8988T (cell line): Measurements from ENCODE around the gene CCR6.
"Not testable (repeated sequence)": the region's sequence is repeated elsewhere in the genome, so short reads cannot be mapped to it uniquely, and the experiment has no call there.

Experiments
- DNase-seq: peaks from one replicate; pipeline ENCODE4 v3.0.0; 2011

Gene CCR6

DNA sequence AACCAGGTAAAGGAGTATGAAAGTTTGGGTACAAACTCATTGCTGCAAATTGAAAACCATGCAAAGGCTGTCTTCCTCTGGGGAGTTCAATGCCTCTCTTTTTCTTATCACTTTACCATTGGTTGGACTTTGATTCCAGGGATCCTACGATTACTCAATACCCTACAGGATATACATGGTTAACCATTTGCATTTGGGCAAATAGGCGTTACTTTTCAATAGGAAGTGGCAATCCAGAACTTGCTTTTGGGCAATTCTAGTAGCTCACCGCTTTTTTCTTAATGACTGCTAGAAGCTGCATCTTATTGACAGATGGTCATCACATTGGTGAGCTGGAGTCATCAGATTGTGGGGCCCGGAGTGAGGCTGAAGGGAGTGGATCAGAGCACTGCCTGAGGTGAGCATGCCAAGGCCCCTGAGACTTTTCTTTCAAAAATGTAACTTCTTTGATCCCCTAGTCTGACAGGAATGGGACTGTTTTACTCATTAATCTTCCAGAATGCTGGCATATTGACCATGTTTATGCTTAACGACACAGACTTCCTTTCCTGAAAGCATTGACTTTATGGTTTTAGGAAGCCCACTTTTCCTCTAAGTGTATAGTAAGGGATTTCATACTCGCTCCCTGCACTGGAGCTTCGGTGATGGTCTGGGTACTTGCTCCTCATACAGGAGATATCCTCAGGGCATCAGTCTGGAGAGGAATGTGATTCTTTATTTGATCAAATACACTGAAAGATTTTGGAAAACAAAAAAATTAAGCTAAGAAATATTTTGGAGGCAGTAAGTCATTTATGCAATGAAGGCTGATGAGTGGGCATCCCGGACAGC is at the start of gene CCR6:
CCR6 (plus strand) TSS at position 270 of the 831 bp plus-strand sequence. CDS start 13,039 bp downstream, outside the sequence.
- no peak for DNase-seq

DNA sequence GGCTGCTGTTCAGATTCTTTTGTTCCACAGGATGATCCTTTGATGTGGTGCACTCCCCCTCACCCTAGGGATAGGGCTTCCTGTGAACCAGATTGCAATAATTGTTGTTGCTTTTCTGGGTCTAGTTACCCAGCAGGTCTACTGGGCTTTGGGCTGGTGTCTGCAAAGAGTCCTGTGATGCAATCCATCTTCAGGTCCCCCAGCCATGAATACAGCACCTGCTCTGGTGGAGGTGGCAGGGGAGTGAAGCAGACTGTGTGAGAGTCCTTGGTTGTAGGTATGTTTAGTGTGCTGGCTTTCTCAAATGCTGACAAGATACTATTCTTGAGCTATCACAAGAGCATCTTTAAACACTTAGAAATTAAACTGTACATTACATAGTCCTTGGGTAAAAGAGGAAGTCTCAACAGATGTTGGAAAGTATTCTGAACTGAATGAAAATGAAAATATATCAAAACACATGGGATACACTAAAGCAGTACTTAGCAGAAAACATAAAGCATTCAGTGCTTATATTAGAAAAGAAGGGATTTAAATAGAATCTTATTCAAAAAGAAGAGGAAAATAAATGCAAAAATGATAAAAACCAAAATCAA is 49.1 kb upstream of the CCR6 start:
- no peak for DNase-seq

DNA sequence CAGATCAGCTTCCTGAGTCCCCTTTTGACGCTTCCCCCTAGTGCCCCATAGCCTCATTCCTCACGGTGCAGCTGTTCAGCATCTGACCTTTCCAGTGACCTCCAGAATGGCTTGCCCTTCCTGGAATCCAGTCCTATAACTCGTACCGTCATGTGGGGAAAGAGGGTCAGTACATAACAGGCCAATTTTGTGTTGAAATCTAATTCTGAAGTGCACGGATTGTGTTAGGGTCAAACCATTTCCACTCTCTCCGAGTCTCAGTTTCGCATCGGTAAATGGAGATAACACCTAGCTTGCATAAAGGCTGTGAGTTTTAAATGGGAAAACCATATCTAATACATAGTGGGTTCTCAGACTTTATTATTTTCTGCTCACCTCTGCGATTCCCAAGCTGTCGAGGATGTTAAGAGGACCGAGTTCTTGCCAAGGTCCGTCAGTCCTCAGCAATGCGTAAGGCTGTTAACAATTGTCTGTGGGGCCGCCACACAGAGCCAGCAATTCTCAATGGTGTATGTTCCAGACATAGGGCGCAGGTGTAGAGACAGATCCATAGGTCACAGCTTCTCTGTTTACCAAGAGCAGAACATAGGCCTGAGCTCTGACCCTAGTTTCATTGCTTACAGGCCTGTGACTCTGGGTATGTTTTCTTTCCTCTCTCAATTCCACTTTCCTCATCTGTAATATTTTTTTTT is 45.5 kb upstream of the CCR6 start:
- no peak for DNase-seq

DNA sequence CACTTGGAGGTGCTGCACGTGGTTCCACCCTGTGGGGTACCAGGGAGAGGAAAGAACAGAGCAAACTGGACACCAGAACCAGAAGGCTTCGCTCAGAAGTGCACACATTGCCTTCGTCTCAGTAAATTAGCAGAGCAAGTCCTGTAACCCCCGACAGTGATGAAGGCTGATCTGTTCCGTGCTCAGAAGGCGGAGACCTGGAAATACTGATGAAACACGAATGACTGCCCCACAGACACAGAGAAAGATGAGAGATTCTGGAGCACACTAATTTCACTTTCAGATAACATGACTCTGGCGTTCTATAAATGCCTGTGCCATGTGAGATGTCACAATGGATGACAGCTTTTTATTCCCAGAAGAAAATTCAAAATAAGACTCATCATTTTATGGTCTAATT is 44.2 kb upstream of the CCR6 start:
- no peak for DNase-seq

DNA sequence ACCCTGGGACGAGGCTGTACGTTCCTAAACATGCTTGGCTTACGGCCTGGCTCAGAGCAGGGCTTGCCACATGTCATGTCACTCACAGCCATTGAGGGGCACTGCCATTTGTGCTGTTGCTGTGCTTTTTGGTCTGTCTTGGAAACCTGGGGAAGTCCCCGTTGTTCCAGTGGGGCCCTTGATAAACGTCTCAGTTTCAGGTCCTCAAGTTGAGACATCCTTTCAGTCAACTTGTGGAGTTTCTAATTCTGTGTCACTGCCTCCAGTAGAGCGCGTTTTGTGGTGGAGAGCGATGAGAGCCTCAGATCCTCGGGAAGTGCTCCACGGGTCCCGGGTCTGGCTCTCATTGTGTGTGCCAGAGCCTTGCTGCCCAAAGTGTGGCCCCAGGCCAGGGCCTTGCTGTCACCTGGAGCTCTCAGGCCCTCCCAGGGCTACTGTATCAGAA is 43.0 kb upstream of the CCR6 start:
- DNase-seq = no peak

DNA sequence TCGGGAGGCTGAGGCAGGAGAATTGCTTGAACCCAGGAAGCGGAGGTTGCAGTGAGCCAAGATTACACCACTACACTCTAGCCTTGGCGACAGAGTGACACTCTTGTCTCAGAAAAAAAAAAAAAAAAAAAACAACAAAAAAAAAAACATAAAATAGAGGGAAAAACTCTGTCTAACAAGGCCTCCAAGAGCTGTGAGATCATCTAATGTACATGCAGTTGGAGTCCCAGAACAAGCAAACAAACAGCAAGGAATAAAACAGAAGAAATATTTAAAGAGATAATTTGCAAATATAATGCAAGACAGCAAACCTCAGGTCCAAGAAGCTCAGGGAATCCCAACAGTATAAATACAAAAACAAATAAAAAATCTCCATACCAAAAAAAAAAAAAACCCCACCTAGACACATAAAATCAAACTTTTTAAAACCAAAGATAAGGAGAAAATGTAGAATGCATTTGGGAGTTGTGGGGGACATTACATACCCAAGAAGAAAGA is 35.0 kb upstream of the CCR6 start:
- no peak for DNase-seq

DNA sequence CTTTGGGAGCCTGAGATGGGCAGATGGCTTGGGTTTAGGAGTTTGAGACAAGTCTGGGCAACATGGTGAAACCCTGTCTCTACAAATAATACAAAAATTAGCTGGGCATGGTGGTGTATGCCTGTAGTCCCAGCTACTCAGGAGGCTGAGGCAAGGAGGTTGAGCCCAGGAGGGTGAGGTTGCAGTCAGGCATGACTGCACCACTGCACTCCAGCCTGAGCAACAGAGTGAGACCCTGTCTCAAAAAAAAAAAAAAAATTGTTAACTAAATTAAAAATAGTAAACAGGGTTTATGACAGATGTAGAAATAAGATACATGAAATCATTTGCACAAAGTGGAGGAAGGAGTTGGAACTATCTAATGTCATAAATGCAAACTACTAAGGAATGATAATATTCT is 34.2 kb upstream of the CCR6 start:
- not testable (repeated sequence) for DNase-seq

DNA sequence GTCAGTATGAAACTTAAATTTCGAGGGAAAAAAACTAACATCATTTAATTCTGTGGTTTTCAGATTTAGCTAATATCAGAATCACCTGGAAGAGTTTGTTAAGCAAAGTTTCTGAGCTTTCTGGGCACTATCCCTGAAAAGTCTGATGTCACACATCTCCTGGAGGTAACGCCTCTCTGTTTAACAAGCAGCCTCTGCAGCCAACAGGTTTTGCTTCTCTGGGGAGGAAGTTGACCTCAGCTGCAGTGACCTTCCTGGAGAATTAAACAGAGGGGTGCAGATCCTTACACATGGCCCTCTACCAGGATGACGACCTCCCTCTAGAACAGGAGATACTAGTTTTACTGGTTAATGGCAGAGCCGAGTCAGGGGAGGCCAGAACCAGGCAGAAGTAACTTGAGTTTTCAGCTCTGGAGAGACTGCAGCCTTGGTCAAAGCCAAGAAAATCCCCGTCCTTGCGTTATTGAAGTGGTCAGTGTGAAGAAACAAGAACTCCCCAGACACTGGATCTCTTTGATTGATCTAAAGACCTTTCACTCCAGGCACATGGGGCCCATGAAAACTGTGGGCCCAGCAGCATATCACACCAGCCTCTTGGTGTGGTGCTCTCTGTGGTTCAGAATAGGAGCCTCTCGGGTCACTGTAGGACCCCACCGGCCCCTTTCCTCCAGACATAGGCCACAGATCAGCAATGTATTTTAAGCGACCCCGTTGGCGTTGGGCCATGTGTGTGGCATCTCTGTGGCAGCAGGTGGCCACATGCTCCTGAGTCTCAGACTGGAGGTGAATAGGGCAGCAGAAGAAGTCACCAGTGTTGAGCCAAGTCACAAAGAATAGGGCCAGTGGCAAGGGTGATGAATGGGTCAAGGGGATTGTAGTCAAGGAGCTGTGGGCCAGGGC is 33.4 kb upstream of the CCR6 start:
- DNase-seq = no peak

DNA sequence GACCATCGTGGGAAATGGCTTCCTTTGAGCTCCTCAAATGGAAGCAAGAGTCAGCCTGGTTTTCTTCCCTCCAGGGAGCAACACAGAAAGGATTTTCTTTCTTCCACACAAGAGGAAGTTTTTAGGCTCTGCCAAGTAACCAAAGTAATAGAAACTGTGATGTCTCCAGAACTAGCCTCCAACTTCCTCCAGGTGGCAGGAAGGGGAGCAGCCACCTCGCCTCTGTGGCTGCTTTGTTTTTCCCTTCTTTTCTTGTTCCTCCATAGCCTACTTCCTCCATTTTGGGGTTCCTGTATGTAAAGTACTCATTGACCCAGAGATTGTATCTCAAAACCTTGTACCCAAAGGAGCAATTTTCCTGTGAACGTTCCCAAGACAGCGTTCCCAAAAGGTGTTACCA is 32.7 kb upstream of the CCR6 start:
- no peak for DNase-seq

DNA sequence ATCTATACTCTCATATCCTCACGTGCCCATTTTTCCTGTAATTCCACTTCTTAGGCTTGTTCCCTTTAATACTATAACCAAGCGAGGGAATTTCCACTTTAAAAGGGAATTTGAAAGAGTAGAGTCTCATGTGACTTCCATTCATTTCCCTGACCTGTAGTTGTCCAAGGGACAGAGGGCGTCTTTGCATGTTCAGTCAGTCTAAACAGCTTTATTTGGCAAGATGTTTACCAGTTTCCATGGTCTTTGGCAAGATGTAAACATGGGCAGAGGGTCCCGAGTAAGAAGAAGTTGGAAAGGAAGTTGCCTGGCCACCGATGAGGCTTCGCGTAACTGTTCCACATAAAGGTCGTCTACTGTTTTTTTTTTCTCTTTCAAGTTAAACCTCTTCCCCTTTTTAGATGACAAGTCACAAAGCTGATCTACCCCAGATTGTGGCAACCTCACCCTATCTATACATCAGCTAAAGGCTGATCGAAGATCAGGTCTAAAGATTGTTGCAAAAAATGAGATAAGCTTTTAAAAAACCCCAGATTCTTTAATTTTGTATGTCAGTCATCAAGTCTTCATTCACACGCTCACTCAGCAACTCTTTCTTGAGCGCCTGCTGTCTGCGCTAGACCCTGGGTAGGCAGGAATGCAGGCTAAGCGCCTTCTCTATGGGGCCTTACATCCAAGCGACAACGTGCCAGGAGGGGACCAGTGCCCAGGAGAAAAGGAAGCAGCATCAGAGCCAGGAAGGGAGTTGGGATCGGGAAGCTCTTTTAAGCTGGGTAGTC is 31.7 kb upstream of the CCR6 start:
- no peak for DNase-seq

DNA sequence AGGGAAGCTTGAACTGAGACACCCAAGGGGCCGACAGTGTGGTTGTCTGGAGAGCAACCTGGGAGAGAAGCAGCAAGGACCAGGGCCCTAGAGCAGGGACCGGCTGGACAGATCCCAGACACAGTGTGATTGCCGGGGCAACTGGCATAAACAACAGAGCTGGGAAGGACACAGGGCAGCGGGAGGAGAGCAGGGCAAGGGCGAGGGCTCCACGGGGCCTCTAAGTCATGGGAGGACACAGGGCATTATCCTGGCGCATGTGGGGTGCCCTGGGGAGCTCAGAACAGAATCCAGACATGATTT is 31.1 kb upstream of the CCR6 start:
- DNase-seq = no peak

DNA sequence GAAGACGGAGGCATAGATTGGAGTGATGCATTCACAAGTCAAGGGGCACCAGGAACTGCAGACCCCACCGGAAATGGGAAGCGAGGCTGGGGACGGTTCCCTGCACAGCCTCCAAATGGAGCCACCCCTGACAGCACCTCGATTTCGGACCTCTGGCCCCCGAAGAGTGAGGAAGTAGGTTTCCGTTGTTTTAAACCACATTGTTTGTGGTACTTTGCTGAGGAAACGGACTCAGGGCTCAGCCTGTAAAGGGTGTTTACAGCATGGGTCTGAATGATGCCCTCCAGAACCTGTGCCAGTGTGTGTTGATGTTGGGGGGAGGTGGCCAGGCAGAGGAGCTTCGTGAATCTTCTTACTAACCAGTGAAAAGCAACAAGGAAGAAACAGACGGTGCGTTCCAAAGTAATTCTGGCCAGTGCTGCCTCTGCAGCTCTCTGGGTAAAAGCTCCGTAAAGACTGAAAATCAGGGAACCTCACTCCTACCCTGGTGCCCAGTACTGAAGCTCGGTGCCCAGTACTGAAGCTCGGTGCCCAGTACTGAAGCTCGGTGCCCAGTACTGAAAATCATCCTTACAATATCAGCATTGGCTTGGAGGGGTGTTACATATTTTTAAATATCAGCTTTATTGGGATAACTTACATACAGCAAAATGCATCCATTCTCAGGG is 30.1 kb upstream of the CCR6 start:
- no peak for DNase-seq

DNA sequence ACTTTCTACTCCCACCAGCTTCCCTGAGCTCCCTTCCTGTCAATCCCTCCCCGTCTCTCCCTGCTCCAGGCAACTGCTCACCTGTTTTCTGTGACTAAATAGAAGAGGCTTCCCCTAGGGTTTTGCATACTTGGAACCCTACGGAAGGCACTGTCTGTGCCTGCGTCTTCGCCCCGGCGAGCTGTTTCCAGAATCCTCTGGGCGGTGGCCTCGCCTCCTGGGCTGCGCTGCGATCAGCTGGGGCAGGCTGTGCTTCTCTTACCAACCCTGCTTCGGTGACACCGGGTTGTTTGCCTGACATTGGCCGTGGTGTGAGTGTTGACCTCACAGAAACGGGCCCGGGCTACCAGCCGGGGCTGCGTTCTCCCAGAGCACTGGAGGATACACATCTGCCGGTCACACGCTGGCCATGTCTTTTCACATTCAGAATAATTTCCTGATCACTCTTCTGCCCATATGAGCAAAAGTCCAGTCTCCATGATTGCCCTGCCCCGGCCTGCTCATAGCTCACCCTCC is 29.4 kb upstream of the CCR6 start:
- no peak for DNase-seq

DNA sequence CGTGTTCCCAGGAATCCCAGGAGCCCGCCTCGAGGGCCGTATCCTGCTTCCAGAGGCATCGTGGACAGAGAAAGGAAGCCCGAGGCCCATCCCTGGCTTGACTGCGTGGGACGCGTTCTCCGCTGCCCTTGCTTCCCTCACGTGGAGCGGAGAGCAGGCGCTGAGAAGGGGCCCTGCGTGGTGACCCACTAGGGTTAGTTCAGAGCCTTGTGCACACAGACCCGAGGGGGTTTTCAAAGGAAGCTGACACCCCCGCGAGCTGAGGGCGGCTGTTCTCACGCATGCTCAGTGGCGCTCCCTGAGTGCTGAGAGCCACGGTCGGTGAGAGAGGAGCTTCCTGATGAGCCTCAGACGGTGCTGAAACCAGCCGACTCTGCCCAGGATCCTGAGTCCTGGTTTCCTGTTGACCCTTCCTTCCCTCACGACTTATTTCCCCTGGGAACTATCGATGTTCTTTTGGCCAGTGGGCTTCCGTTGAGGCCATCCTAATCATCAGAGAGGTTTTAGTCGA is 28.9 kb upstream of the CCR6 start:
- DNase-seq = no peak

DNA sequence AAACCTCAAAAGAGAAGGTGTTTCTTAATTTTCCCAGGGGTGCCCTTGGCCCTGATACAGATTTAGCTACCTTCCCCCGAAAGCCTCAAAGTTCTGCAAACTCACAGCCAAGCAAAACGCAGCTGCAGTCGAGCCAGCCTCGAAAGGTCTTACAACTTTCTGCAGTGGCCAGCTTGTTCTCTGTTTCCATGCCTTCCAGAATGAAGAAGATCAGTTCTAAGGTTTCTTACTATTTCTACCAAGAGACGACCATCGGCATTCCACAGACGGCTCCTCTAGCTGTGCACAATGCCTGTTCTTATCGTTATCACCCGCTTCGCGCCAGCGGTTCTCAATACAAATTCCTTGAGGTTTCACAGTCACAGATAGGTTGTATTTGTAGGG is 28.5 kb upstream of the CCR6 start:
- DNase-seq = no peak

DNA sequence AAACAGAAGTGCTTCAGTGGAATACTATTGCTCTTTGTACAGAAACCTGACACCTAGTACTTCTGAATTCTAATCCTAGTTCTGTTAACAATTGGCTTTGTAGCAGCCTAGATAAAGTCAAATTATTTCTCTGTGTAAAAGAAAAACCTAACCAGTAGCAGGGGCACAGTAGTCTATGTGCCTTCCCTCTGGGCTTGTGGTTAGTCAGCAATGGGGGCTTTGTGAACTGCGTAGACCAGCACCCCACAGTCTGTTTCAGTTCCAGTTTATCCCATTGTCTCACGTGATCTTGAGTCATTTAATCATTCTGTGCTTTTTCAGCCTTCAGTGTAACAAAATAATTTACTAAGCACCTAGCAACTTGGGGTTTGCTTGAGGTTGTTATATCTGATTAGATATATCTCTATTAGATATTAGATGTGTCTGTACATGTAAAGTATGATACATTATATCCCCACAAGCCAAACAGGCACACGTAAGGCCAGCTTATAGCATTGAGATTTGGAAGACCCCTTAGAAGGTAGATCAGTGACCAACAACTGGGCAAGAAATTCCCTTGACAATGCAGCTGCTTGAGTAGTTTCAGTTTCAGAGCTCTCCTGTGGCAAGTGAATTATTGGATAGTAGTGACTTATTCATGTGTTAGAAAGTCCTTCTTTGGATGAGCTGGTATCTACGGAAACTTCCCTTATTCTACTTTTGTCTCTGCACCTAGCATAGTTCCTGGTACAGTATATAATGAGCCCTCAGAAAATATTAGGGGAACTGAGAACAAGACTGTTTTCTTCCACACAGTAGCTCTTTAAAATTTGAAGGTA is 27.9 kb upstream of the CCR6 start:
- no peak for DNase-seq

DNA sequence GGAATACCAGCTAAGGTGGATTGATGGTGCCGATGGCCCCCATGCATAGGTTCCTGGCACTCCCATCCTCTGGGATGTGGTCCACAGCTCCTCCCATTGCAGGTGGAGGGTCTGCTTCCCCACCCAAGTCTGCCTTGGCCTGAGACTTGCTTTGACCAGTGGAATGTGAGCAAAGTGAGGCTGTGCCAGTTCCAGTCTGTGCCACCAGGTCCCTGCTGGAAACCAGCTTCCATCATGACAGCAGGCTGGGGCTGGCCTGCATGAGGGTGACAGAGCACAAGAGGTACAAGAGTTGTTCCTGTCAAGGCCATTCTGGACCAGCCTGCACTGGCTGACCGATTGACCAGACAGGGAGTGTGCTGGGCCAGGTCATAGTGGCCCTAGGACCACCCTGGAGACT is 27.0 kb upstream of the CCR6 start:
- DNase-seq = no peak

DNA sequence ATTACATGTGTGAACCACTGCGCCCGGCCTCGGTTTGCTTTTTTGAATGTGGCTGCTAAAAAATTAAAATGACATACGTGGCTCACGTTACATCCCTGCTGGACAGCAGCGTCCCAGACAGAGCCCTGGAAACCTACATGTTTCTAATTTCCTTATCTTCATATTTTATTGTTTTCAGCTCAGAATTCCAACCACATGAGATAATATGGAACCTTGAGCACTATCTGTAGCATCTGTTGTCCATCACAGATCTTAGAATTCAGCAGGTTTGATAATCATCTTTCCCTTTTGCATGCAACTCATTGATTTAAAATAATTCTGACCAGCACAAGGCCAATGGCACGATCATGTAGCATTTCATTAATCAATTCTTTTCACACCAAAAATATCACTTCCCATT is 25.9 kb upstream of the CCR6 start:
- no peak for DNase-seq

DNA sequence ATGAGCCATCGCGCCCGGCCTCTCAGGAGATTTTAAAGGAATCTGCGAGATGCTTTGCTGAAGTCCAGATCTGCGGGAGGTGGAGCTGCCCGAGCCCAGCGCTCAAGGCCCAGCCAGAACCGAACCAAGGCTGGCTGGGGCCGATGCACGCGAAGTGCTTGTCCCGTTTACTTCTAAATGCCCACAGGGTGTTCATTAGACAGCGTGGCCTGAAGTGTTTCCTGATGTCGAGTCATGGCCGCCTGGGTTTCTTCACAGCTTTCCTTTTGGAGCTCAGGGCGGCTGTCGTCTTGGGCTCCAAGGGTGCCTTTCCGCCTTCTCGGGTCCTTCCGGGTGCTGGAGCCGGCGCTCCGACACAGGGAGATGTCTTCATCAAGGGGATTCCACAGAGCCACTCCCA is 25.1 kb upstream of the CCR6 start:
- DNase-seq = no peak

DNA sequence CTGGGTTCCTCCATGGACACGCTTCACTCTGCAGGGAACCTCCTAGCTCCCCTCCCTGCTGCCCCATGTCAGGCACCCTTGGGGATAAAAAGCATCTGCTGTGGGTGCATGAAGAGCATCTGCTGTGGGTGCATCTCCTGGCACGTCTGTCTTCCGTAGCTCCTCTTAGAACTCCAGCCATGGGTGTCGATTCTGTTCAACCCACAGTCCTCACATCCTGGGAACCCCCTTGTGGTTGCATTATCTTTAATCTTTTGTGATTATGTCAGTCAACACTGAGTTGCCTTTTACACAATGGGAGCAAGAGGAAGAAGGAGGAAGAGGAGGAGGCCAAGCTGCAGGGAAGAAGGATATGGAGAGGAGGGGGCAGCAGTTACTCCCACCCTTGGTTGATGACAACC is 24.1 kb upstream of the CCR6 start:
- DNase-seq = no peak
